Measurements from ENCODE around the gene CFAP45.

CFAP45 gene

GRCh38 chr1:159936273-159936904 lies 36.4 kb upstream of the CFAP45 start:
- no peak for DNase-seq (ENCODE audit: low read depth)

- no peak for DNase-seq (ENCODE audit: low read depth)
Observed at GRCh38 chr1:159935719-159936272, 35.8 kb upstream of the CFAP45 start.

GRCh38 chr1:159935305-159935704 lies 35.3 kb upstream of the CFAP45 start:
- no peak for DNase-seq (ENCODE audit: low read depth)

- no peak for DNase-seq (ENCODE audit: low read depth)
Observed at GRCh38 chr1:159934136-159935039, 34.4 kb upstream of the CFAP45 start.

GRCh38 chr1:159933347-159933746 lies 33.4 kb upstream of the CFAP45 start:
- no peak for DNase-seq (ENCODE audit: low read depth)

GRCh38 chr1:159932296-159933285 lies 32.6 kb upstream of the CFAP45 start:
- no peak for DNase-seq (ENCODE audit: low read depth)

- DNase-seq (ENCODE audit: low read depth), result no peak
Observed at GRCh38 chr1:159931795-159932173, 31.8 kb upstream of the CFAP45 start.

- no peak for DNase-seq (ENCODE audit: low read depth)
Observed at GRCh38 chr1:159931101-159931794, 31.3 kb upstream of the CFAP45 start.

GRCh38 chr1:159930634-159931033 lies 30.7 kb upstream of the CFAP45 start:
- DNase-seq (ENCODE audit: low read depth), result no peak

- no peak for DNase-seq (ENCODE audit: low read depth)
Observed at GRCh38 chr1:159930216-159930615, 30.3 kb upstream of the CFAP45 start.

GRCh38 chr1:159929155-159930051 lies 29.4 kb upstream of the CFAP45 start:
- DNase-seq (ENCODE audit: low read depth), result no peak

GRCh38 chr1:159928491-159929050 lies 28.6 kb upstream of the CFAP45 start:
- no peak for DNase-seq (ENCODE audit: low read depth)

GRCh38 chr1:159927849-159928431 lies 28.0 kb upstream of the CFAP45 start:
- DNase-seq (ENCODE audit: low read depth), result no peak

- DNase-seq (ENCODE audit: low read depth), result no peak
Observed at GRCh38 chr1:159927211-159927848, 27.4 kb upstream of the CFAP45 start.

GRCh38 chr1:159925719-159926078 lies 25.7 kb upstream of the CFAP45 start:
- DNase-seq (ENCODE audit: low read depth), result no peak

- peak; percentile 91 for DNase-seq (ENCODE audit: low read depth)
Observed at GRCh38 chr1:159924791-159925718, 25.1 kb upstream of the CFAP45 start, which contains the start of gene TAGLN2. Gene TAGLN2, minus strand, starts transcription at chr1:159925507. Its CDS starts 4,998 bp downstream, at chr1:159920509.

GRCh38 chr1:159924025-159924790 lies 24.2 kb upstream of the CFAP45 start:
- peak; percentile 77 for DNase-seq (ENCODE audit: low read depth)
